K562 (cell line): ENCODE measurements around the gene CERS5. TPM values are rescaled to one million over a fixed set of nuclear protein-coding genes. Genes with fewer than 3 reads are reported as not detected.
A peak's percentile ranks its signal among the peaks of the same experiment; 100 is the strongest.

Source experiments
- ARID1B ChIP-seq: fragments of 450-650 bp; IDR thresholded peaks from 2 replicates; pipeline ENCODE4 v1.6.1; 2016; ENCODE audit warnings: antibody characterized with exemption, mild to moderate bottlenecking, inconsistent platforms
- BCL6 ChIP-seq: fragments of 250-450 bp; sonication (Bioruptor Pico); IDR thresholded peaks from 2 replicates; pipeline ENCODE4 v1.4.0; 2020
- ETV5 ChIP-seq: sonication (generic); formaldehyde crosslinking; IDR thresholded peaks from 2 replicates; pipeline ENCODE4 v1.4.0; 2020; ENCODE audit warnings: low read depth, mild to moderate bottlenecking, missing genetic modification reagents
- EZH2 ChIP-seq: IDR thresholded peaks from 2 replicates; pipeline ENCODE4 v1.6.1; 2012; ENCODE audit warnings: low read depth, mild to moderate bottlenecking, inconsistent platforms, low read length, borderline replicate concordance
- HLTF ChIP-seq: fragments of 450-650 bp; IDR thresholded peaks from 2 replicates; pipeline ENCODE4 v1.6.1; 2016
- ILK ChIP-seq: fragments of 450-650 bp; IDR thresholded peaks from 2 replicates; pipeline ENCODE4 v1.6.1; 2016; ENCODE audit warnings: missing genetic modification characterization, low read depth, mild to moderate bottlenecking, missing compliant biosample characterization, moderate library complexity, borderline replicate concordance
- KAT7 ChIP-seq: sonication (generic); formaldehyde crosslinking; IDR thresholded peaks from 2 replicates; pipeline ENCODE4 v1.8.0; 2022; ENCODE audit warnings: missing genetic modification reagents, mild to moderate bottlenecking, borderline replicate concordance
- LARP7 ChIP-seq: fragments of 450-650 bp; IDR thresholded peaks from 2 replicates; pipeline ENCODE4 v1.6.1; 2016
- PHF8 ChIP-seq: fragments of 200-600 bp; sonication (generic); IDR thresholded peaks from 2 replicates; pipeline ENCODE4 v1.6.1; 2012; ENCODE audit warnings: mixed run types, mild to moderate bottlenecking, inconsistent platforms, low read length, moderate library complexity, borderline replicate concordance
- POLR3G ChIP-seq: IDR thresholded peaks from 2 replicates; pipeline ENCODE4 v1.6.1; 2011; ENCODE audit not compliant: insufficient read length, insufficient replicate concordance; ENCODE audit errors: extremely low read depth
- RAD51 ChIP-seq: fragments of 450-650 bp; IDR thresholded peaks from 2 replicates; pipeline ENCODE4 v1.7.1; 2016; ENCODE audit warnings: low read depth, mild to moderate bottlenecking, borderline replicate concordance
- RB1 ChIP-seq: fragments of 450-650 bp; IDR thresholded peaks from 2 replicates; pipeline ENCODE4 v1.6.1; 2017; ENCODE audit warnings: low read depth, mild to moderate bottlenecking
- RBFOX2 ChIP-seq: fragments of 200-400 bp; formaldehyde crosslinking; IDR thresholded peaks from 2 replicates; pipeline ENCODE4 v1.6.1; 2017; ENCODE audit warnings: low read depth, mild to moderate bottlenecking, low read length, moderate library complexity
- SAP30 ChIP-seq: fragments of 200-600 bp; sonication (generic); IDR thresholded peaks from 2 replicates; pipeline ENCODE4 v1.6.1; 2012; ENCODE audit warnings: borderline replicate concordance, low read depth, mild to moderate bottlenecking, moderate library complexity, low read length, control low read depth, inconsistent platforms; ENCODE audit not compliant: insufficient read depth, poor library complexity, severe bottlenecking
- SMAD1 ChIP-seq: fragments of 150-350 bp; IDR thresholded peaks from 2 replicates; pipeline ENCODE4 v1.6.1; 2014; ENCODE audit warnings: low read length, low read depth; ENCODE audit not compliant: partially characterized antibody
- TCF7 ChIP-seq: sonication (generic); IDR thresholded peaks from 2 replicates; pipeline ENCODE4 v1.6.1; 2016; ENCODE audit warnings: antibody characterized with exemption, borderline replicate concordance
- ZNF124 ChIP-seq: sonication (generic); formaldehyde crosslinking; IDR thresholded peaks from 2 replicates; pipeline ENCODE4 v1.8.1; 2022; ENCODE audit warnings: missing genetic modification reagents
- ZNF184 ChIP-seq: sonication (generic); formaldehyde crosslinking; IDR thresholded peaks from 2 replicates; pipeline ENCODE4 v1.5.0; 2020; ENCODE audit warnings: missing genetic modification reagents
- ZNF24 ChIP-seq: fragments of 450-650 bp; IDR thresholded peaks from 2 replicates; pipeline ENCODE4 v1.6.1; 2016
- ZNF384 ChIP-seq: IDR thresholded peaks from 2 replicates; pipeline ENCODE4 v1.6.1; 2012; ENCODE audit warnings: low read depth, low read length, improper control_type of control experiment
- ZNF830 ChIP-seq: fragments of 250-450 bp; sonication (Bioruptor Pico); IDR thresholded peaks from 2 replicates; pipeline ENCODE4 v1.5.0; 2021; ENCODE audit warnings: mild to moderate bottlenecking
- polyA plus RNA-seq, 8 experiments: library from polyadenylated mRNA; depleted of rRNA in 4 of 8; stranded (reverse) in 5 of 8; unstranded in 3 of 8; fragments of >200 nt; fragmentation: Nextera tagmentation in 2 of 8; fragmentation: Illumina TruSeq in 1 of 8; extraction: Ambion mirVana in 2 of 8; extraction: Trizol in 1 of 8; gene quantifications; 2 replicates each; pipeline versions ENCODE4 v1.2.1 to v1.2.3, GENCODE V29; 2011 to 2014; ENCODE audit warnings: inconsistent platforms in 1 of 8, missing spikeins in 1 of 8
- total RNA-seq, 7 experiments: library from RNA; depleted of rRNA in 6 of 7; stranded (reverse); fragments of >200 nt in 6 of 7; fragmentation: Illumina TruSeq in 2 of 7; extraction: Trizol in 2 of 7; gene quantifications; 2 replicates each; pipeline versions ENCODE4 v1.2.1 to v1.2.3, GENCODE V29; 2011 to 2021; ENCODE audit warnings: low replicate concordance in 1 of 7
- TF ChIP-seq, protein P1 (sequence below): fragments of 250-450 bp; sonication (Bioruptor Pico); IDR thresholded peaks from 2 replicates; pipeline ENCODE4 v1.4.0; 2020; ENCODE audit warnings: mild to moderate bottlenecking, moderate library complexity, borderline replicate concordance
- TF ChIP-seq, protein P2 (sequence below): sonication (generic); formaldehyde crosslinking; IDR thresholded peaks from 2 replicates; pipeline ENCODE4 v1.8.1; 2023; ENCODE audit warnings: mild to moderate bottlenecking, missing genetic modification reagents, moderate library complexity
- TF ChIP-seq, protein P3 (sequence below): fragments of 450-650 bp; IDR thresholded peaks from 2 replicates; pipeline ENCODE4 v1.6.1; 2016; ENCODE audit warnings: mild to moderate bottlenecking

The CERS5 gene
- total and polyA plus RNA-seq, 9 of the 15 experiments (the other 6 are each of a cell fraction or from before 2014, with no cell fraction given): 6.1 to 47.5 (median 17.8) TPM

DNA sequence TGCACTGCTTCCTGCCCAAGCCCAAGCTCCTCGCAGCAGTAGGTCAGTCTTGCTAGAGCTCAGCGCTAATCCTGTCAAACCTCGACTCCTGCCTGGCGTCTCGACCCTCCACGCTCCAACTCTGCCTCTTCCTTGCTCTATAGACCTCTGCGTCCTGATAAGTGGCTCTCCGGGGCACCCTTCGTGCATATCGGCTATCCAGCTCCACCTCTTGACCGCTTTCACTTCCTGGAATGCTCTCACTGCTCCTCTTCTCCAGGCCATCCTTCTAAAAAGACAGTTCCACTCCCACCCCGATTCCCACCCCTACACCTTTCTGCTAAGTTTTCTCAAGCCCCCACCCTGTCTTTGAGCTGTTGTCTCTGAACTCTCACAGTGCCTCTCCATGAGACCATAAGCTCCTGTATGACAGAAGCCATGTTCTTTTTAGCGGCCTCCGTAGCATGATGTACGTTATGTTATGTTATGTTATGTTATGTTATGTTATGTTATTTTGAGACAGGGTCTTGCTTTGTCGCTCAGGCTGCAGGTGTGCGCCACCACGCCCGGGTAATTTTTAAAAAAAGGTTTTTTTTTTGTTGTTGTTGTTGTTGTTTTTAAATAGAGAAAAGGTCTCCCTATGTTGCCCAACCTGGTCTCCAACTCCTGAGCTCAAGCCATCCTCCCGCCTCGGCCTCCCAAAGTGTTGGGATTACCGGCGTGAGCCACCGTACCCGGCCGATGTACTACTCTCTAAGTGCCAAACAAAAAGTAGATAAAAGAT is 54.5 kb downstream of the CERS5 start (continued):
- TF ChIP-seq ILK (tag) (no peak), ZNF124 (CRISPR knock-in tag) (no peak), EZH2 (no peak), BCL6 (CRISPR knock-in tag) (no peak), RBFOX2 (no peak; the same call in none of the 2 replicates), KAT7 (CRISPR knock-in tag) (no peak), ZNF184 (no peak), ZNF24 (no peak), TCF7 (no peak), SAP30 (peak; percentile 19), RB1 (no peak), ARID1B (peak; percentile 21; the same call in 1 of the 2 replicates), ZNF384 (no peak), HLTF (0 out of 2 replicates have a peak, but pooled peaks have one; percentile 8), RAD51 (no peak), SMAD1 (no peak), ZNF830 (CRISPR knock-in tag) (no peak), POLR3G (no peak), ETV5 (CRISPR knock-in tag) (peak; percentile 10), PHF8 (peak; percentile 47; the same call in 1 of the 2 replicates), LARP7 (no peak)
- TF ChIP-seq, protein P1, sequence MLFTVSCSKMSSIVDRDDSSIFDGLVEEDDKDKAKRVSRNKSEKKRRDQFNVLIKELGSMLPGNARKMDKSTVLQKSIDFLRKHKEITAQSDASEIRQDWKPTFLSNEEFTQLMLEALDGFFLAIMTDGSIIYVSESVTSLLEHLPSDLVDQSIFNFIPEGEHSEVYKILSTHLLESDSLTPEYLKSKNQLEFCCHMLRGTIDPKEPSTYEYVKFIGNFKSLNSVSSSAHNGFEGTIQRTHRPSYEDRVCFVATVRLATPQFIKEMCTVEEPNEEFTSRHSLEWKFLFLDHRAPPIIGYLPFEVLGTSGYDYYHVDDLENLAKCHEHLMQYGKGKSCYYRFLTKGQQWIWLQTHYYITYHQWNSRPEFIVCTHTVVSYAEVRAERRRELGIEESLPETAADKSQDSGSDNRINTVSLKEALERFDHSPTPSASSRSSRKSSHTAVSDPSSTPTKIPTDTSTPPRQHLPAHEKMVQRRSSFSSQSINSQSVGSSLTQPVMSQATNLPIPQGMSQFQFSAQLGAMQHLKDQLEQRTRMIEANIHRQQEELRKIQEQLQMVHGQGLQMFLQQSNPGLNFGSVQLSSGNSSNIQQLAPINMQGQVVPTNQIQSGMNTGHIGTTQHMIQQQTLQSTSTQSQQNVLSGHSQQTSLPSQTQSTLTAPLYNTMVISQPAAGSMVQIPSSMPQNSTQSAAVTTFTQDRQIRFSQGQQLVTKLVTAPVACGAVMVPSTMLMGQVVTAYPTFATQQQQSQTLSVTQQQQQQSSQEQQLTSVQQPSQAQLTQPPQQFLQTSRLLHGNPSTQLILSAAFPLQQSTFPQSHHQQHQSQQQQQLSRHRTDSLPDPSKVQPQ (CRISPR knock-in tag): no peak
- TF ChIP-seq, protein P2, sequence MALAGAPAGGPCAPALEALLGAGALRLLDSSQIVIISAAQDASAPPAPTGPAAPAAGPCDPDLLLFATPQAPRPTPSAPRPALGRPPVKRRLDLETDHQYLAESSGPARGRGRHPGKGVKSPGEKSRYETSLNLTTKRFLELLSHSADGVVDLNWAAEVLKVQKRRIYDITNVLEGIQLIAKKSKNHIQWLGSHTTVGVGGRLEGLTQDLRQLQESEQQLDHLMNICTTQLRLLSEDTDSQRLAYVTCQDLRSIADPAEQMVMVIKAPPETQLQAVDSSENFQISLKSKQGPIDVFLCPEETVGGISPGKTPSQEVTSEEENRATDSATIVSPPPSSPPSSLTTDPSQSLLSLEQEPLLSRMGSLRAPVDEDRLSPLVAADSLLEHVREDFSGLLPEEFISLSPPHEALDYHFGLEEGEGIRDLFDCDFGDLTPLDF (CRISPR knock-in tag): no peak
- TF ChIP-seq, protein P3, sequence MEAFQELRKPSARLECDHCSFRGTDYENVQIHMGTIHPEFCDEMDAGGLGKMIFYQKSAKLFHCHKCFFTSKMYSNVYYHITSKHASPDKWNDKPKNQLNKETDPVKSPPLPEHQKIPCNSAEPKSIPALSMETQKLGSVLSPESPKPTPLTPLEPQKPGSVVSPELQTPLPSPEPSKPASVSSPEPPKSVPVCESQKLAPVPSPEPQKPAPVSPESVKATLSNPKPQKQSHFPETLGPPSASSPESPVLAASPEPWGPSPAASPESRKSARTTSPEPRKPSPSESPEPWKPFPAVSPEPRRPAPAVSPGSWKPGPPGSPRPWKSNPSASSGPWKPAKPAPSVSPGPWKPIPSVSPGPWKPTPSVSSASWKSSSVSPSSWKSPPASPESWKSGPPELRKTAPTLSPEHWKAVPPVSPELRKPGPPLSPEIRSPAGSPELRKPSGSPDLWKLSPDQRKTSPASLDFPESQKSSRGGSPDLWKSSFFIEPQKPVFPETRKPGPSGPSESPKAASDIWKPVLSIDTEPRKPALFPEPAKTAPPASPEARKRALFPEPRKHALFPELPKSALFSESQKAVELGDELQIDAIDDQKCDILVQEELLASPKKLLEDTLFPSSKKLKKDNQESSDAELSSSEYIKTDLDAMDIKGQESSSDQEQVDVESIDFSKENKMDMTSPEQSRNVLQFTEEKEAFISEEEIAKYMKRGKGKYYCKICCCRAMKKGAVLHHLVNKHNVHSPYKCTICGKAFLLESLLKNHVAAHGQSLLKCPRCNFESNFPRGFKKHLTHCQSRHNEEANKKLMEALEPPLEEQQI: no peak
